HepG2 (cell line): ENCODE results near the gene CA14. TPM values are rescaled to one million over a fixed set of nuclear protein-coding genes. Genes with fewer than 3 reads are reported as not detected.

Experiments
- ARNTL ChIP-seq: sonication (generic); formaldehyde crosslinking; IDR thresholded peaks from 2 replicates; pipeline ENCODE4 v1.4.0; 2020; ENCODE audit warnings: mild to moderate bottlenecking, missing genetic modification reagents
- BRCA1 ChIP-seq: sonication (generic); formaldehyde crosslinking; IDR thresholded peaks from 2 replicates; pipeline ENCODE4 v1.4.0; 2020; ENCODE audit warnings: missing genetic modification reagents
- DNMT3B ChIP-seq: conservative IDR thresholded peaks from 2 replicates; pipeline ENCODE4 v1.6.1; 2016; ENCODE audit warnings: missing biosample characterization, control low read depth
- ETS1 ChIP-seq: sonication (generic); formaldehyde crosslinking; IDR thresholded peaks from 2 replicates; pipeline ENCODE4 v1.4.0; 2020; ENCODE audit warnings: missing genetic modification reagents
- GABPB1 ChIP-seq: IDR thresholded peaks from 2 replicates; pipeline ENCODE4 v1.6.1; 2016; ENCODE audit warnings: mild to moderate bottlenecking, missing genetic modification reagents, moderate library complexity, missing compliant biosample characterization
- HMG20A ChIP-seq: IDR thresholded peaks from 2 replicates; pipeline ENCODE4 v1.6.1; 2016; ENCODE audit warnings: borderline replicate concordance
- HMGXB3 ChIP-seq: sonication (generic); formaldehyde crosslinking; IDR thresholded peaks from 2 replicates; pipeline ENCODE4 v1.4.0; 2020; ENCODE audit warnings: missing genetic modification reagents, borderline replicate concordance
- HNRNPLL ChIP-seq: fragments of 200-400 bp; formaldehyde crosslinking; IDR thresholded peaks from 2 replicates; pipeline ENCODE4 v1.6.1; 2017; ENCODE audit warnings: mild to moderate bottlenecking, low read depth, low read length; ENCODE audit not compliant: poor library complexity, severe bottlenecking
- NFKB2 ChIP-seq: sonication (generic); formaldehyde crosslinking; IDR thresholded peaks from 2 replicates; pipeline ENCODE4 v1.4.0; 2020; ENCODE audit warnings: missing genetic modification reagents, borderline replicate concordance
- PHF21A ChIP-seq: sonication (generic); formaldehyde crosslinking; IDR thresholded peaks from 2 replicates; pipeline ENCODE4 v1.5.0; 2020; ENCODE audit warnings: mild to moderate bottlenecking, missing genetic modification reagents
- PHF8 ChIP-seq: sonication (generic); formaldehyde crosslinking; IDR thresholded peaks from 2 replicates; pipeline ENCODE4 v1.5.0; 2020; ENCODE audit warnings: missing genetic modification reagents
- POLR2AphosphoS5 ChIP-seq: IDR thresholded peaks from 2 replicates; pipeline ENCODE4 v1.6.1; 2012; ENCODE audit warnings: low read depth, low read length
- RXRA ChIP-seq: sonication (generic); formaldehyde crosslinking; IDR thresholded peaks from 2 replicates; pipeline ENCODE4 v1.5.1; 2020; ENCODE audit warnings: missing genetic modification reagents
- TCF12 ChIP-seq, 2 experiments: fragments of 450-650 bp in 1 of 2; sonication (generic) in 1 of 2; formaldehyde crosslinking in 1 of 2; IDR thresholded peaks; 2 replicates each; pipeline versions ENCODE4 v1.6.1 to v1.8.0; 2017 to 2022; ENCODE audit warnings: antibody characterized with exemption in 1 of 2, mild to moderate bottlenecking in 1 of 2, missing genetic modification reagents in 1 of 2, moderate library complexity in 1 of 2
- TSC22D2 ChIP-seq: sonication (generic); formaldehyde crosslinking; IDR thresholded peaks from 2 replicates; pipeline ENCODE4 v1.5.1; 2020; ENCODE audit warnings: missing genetic modification reagents, mild to moderate bottlenecking, borderline replicate concordance
- YY1 ChIP-seq: IDR thresholded peaks from 2 replicates; pipeline ENCODE4 v1.6.1; 2011; ENCODE audit warnings: low read length, low read depth, moderate library complexity, mild to moderate bottlenecking; ENCODE audit not compliant: insufficient read depth, insufficient replicate concordance
- ZFY ChIP-seq: sonication (generic); formaldehyde crosslinking; IDR thresholded peaks from 2 replicates; pipeline ENCODE4 v1.4.0; 2020; ENCODE audit warnings: missing genetic modification reagents
- ZMAT3 ChIP-seq: sonication (generic); formaldehyde crosslinking; conservative IDR thresholded peaks from 2 replicates; pipeline ENCODE4 v1.7.0; 2021; ENCODE audit warnings: missing genetic modification reagents
- ZNF446 ChIP-seq: sonication (generic); formaldehyde crosslinking; IDR thresholded peaks from 2 replicates; pipeline ENCODE4 v1.5.0; 2020; ENCODE audit warnings: mild to moderate bottlenecking, missing genetic modification reagents
- ZNF468 ChIP-seq: sonication (generic); formaldehyde crosslinking; IDR thresholded peaks from 2 replicates; pipeline ENCODE4 v1.8.0; 2022; ENCODE audit warnings: mild to moderate bottlenecking, moderate library complexity, missing genetic modification reagents
- ZNF629 ChIP-seq: sonication (generic); formaldehyde crosslinking; conservative IDR thresholded peaks from 2 replicates; pipeline ENCODE4 v1.5.0; 2020; ENCODE audit warnings: missing genetic modification reagents
- ZNF7 ChIP-seq: IDR thresholded peaks from 2 replicates; pipeline ENCODE4 v1.6.1; 2016; ENCODE audit warnings: missing biosample characterization, missing genetic modification reagents
- ZNF703 ChIP-seq: sonication (generic); formaldehyde crosslinking; IDR thresholded peaks from 2 replicates; pipeline ENCODE4 v1.5.1; 2020; ENCODE audit warnings: missing genetic modification reagents, mild to moderate bottlenecking, moderate library complexity, borderline replicate concordance
- ZNF878 ChIP-seq: sonication (generic); formaldehyde crosslinking; IDR thresholded peaks from 2 replicates; pipeline ENCODE4 v1.8.1; 2023; ENCODE audit warnings: mild to moderate bottlenecking, missing genetic modification reagents, moderate library complexity
- ZSCAN30 ChIP-seq: sonication (generic); formaldehyde crosslinking; IDR thresholded peaks from 2 replicates; pipeline ENCODE4 v1.5.0; 2020; ENCODE audit warnings: mild to moderate bottlenecking, missing genetic modification reagents
- polyA plus RNA-seq, 8 experiments: library from polyadenylated mRNA; depleted of rRNA in 3 of 8; stranded (reverse) in 7 of 8; unstranded in 1 of 8; fragments of >200 nt; fragmentation: Illumina TruSeq in 4 of 8; extraction: Trizol in 4 of 8; gene quantifications; 2 replicates each; pipeline versions ENCODE4 v1.2.1 to v1.2.3, GENCODE V29; 2011 to 2016; ENCODE audit warnings: low read depth in 4 of 8, missing spikeins in 1 of 8, mixed read lengths in 1 of 8; ENCODE audit not compliant: insufficient read depth in 1 of 8
- total RNA-seq, 5 experiments: library from RNA; depleted of rRNA; stranded (reverse); fragments of >200 nt; fragmentation: Illumina TruSeq; extraction: Trizol; gene quantifications; 2 replicates each; pipeline ENCODE4 v1.2.3, GENCODE V29; 2016; ENCODE audit warnings: low read depth in 1 of 5

The CA14 gene
- total and polyA plus RNA-seq, 2 of the 13 experiments (the other 11 are each of a cell fraction or from before 2014, with no cell fraction given), result 2.4 to 8.5 TPM

DNA sequence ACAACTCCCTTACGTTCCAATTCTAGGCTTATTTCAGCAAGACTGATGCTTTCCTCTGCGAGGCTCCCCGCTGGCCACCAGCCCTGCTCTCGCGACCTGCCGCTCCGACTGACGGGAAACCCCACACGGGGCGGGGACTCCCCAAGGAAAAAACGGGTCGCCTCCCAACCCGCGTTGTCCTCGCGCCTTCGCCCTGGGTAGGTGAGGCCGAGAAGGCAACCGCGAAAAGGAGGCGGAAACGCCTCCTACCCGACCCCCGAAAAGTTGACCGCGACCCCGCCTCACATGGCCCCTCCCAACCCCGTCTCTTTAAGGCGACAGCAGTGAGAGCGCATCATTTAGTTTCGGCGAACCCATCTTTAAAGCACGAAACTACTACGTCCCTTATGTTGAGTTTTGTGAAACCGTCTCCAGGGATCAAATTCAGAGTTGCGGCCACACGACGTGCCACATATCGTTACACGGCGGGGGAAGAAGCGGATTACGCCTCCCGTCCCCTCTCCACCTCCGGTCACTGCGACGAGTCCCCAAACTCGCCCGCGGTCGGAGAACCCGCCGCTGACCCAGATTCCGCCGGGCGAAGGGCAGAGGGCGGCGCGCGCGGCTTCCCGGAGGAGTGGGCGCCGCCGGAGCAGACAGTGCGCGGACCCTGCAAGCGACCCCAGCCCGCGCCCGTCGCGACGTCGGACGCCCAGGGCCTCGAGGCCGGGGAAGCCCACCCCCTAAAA is 22.8 kb upstream of the CA14 start (continued):
- TF ChIP-seq ZSCAN30 (CRISPR knock-in tag) (no peak), BRCA1 (CRISPR knock-in tag) (no peak), HNRNPLL (peak; percentile 63), ZFY (CRISPR knock-in tag) (peak; percentile 53), ZNF878 (CRISPR knock-in tag) (peak; percentile 66; the same call in 1 of the 2 replicates), ARNTL (CRISPR knock-in tag) (no peak), NFKB2 (CRISPR knock-in tag) (peak; percentile 49; the same call in 1 of the 2 replicates), ZMAT3 (CRISPR knock-in tag) (0 out of 2 replicates have a peak, but pooled peaks have one; percentile 29), ZNF468 (CRISPR knock-in tag) (no peak), ZNF7 (CRISPR knock-in tag) (no peak), TCF12 (IDR thresholded peaks at IDR 0.05) (no peak), TCF12 (CRISPR knock-in tag; IDR thresholded peaks at IDR 0.05) (no peak), GABPB1 (CRISPR knock-in tag) (peak; percentile 57; the same call in 1 of the 2 replicates), ZNF629 (CRISPR knock-in tag) (0 out of 2 replicates have a peak, but pooled peaks have one; percentile 13), PHF8 (peak; percentile 46), DNMT3B (CRISPR knock-in tag) (peak; percentile 38; the same call in 1 of the 2 replicates), ZNF446 (CRISPR knock-in tag) (no peak), RXRA (peak; percentile 45; the same call in 1 of the 2 replicates), HMGXB3 (CRISPR knock-in tag) (0 out of 2 replicates have a peak, but pooled peaks have one; percentile 31), PHF21A (CRISPR knock-in tag) (0 out of 2 replicates have a peak, but pooled peaks have one; percentile 15), YY1 (peak; percentile 13), TSC22D2 (CRISPR knock-in tag) (no peak), ZNF703 (CRISPR knock-in tag) (no peak), HMG20A (CRISPR knock-in tag) (no peak), POLR2AphosphoS5 (peak; percentile 63; the same call in 1 of the 2 replicates), ETS1 (0 out of 2 replicates have a peak, but pooled peaks have one; percentile 6)
